Measurements from ENCODE around the gene ERGIC1.

- TF ChIP-seq POLR2A (IDR thresholded peaks at IDR 0.05) (no peak), CTCF (IDR thresholded peaks at IDR 0.05) (no peak)
Measured at GRCh38 chr5:172846677-172847076, 12.6 kb downstream of the ERGIC1 start.

Measured in adrenal gland (tissue), 5 donors.